Adipocyte (in vitro differentiated cells): Measurements from ENCODE around the gene ITM2B.
"Not testable (repeated sequence)": the region's sequence is repeated elsewhere in the genome, so short reads cannot be mapped to it uniquely, and the experiment has no call there.

Experiments
- DNase-seq: peaks from one replicate; pipeline ENCODE4 v3.0.0-alpha.2; 2015; ENCODE audit warnings: low read depth
- H3K27me3 ChIP-seq: replicated peaks from 2 replicates; pipeline ENCODE4 v1.7.0; 2013; ENCODE audit warnings: mild to moderate bottlenecking, low read length, moderate library complexity; ENCODE audit not compliant: control insufficient read depth, insufficient read depth
- H3K36me3 ChIP-seq: 2 replicates; pipeline ENCODE4 v1.7.0; 2013; ENCODE audit warnings: low read length, mild to moderate bottlenecking, moderate library complexity; ENCODE audit not compliant: control insufficient read depth, insufficient read depth, severe bottlenecking
- H3K4me1 ChIP-seq: 2 replicates; pipeline ENCODE4 v1.7.0; 2013; ENCODE audit warnings: mild to moderate bottlenecking, low read length, moderate library complexity; ENCODE audit not compliant: control insufficient read depth, insufficient read depth
- H3K4me3 ChIP-seq: 2 replicates; pipeline ENCODE4 v1.7.0; 2013; ENCODE audit warnings: mild to moderate bottlenecking, low read length, moderate library complexity
- H3K9ac ChIP-seq: 2 replicates; pipeline ENCODE4 v1.7.0; 2013; ENCODE audit warnings: mild to moderate bottlenecking, low read length, moderate library complexity
- H3K9me3 ChIP-seq: 2 replicates; pipeline ENCODE4 v1.7.0; 2013; ENCODE audit warnings: mild to moderate bottlenecking, low read length, moderate library complexity; ENCODE audit not compliant: control insufficient read depth

Gene ITM2B

DNA sequence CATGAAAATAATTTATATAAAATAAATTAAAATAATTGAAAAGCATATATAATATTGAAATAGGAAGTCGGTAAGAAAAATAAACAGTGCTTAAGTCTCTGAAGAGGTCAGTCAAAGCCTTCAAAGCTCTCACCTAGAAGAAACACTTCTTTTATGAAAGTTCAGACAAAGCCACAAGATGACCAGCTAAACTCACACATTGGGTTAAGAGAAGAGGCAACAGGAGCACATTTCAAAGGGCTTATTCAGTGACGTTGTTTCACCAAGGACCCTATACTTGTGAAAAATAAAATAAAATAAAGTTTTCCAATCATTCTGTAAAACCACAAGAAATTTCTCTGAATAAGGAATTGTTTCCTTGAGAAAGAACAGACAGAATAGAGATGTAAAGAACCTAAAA is 2.5 kb upstream of the ITM2B start:
- Histone ChIP-seq H3K36me3 (no peaks in the 10 kb centered on the region), H3K9ac (peak overlapping the region; percentile 55), H3K4me1 (peaks cover 28% of the 10 kb centered on the region), H3K27me3 (no peaks in the 10 kb centered on the region), H3K9me3 (no peaks in the 10 kb centered on the region), H3K4me3 (peak overlapping the region; percentile 67)
- no peak for DNase-seq

GRCh38 chr13:48231080-48231479 is 1.9 kb upstream of the ITM2B start:
- Histone ChIP-seq H3K4me3 (peak overlapping the region; percentile 67), H3K9me3 (no peaks in the 10 kb centered on the region), H3K4me1 (peaks cover 34% of the 10 kb centered on the region), H3K27me3 (no peaks in the 10 kb centered on the region), H3K9ac (peak overlapping the region; percentile 55), H3K36me3 (no peaks in the 10 kb centered on the region)
- no peak for DNase-seq

DNA sequence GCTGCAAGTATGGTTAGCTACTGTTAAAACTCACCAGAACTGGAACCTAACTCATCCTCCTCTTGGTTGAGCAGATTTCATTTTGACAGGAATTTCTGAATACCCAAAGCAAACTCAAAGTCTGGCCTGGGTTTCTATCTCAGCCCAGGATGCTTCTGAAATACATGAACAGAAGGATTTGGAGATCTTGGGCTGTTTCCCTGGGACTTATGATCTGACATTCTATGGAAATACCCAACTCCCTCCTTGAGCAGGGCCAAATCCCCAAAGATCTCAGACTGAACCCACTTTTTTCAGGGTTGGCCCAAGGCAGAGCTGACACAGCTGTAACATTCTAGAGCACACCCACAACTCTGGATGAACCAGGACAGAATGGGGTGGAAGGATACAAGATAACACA is 1.1 kb upstream of the ITM2B start:
- peaks cover 42% of the 10 kb centered on the region for H3K4me1 ChIP-seq
- H3K4me3 ChIP-seq, result peak overlapping the region; percentile 98
- DNase-seq, result no peak
- no peak overlapping the region for H3K9ac ChIP-seq
- H3K36me3 ChIP-seq, result no peaks in the 10 kb centered on the region
- H3K27me3 ChIP-seq, result no peaks in the 10 kb centered on the region
- no peaks in the 10 kb centered on the region for H3K9me3 ChIP-seq

DNA sequence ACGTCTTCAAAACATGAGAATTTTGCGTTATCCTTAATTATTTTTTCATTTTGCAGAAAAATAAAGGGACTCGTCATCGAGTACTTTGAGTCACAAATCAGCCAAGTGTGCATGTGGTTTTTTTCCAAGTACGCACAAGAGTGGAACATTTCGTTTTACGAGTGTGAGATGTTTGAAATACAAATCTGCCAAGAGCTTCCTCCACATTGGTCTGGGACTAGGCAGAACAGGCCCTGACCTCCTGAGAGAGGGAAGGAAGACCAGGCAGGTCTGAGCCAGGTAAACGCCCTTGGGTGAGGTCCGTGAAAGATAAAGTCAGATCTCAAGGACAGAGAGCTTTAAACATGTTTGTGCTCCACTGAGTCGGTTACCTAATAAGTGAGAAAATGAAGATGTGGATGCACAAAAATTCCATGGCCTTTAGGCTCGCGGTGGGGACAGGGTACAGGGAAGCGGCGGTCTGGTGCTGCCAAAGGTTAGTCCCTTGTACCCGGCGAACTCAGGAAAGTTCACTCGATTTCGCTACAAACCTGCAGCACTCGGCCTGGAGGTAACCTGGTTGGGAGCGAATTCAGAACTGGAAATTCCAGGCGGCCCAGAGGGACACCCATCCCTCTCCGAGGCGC is 473 bp upstream of the ITM2B start:
- Histone ChIP-seq H3K27me3 (no peaks in the 10 kb centered on the region), H3K9me3 (no peaks in the 10 kb centered on the region), H3K4me3 (peak overlapping the region; percentile 98), H3K36me3 (no peaks in the 10 kb centered on the region), H3K9ac (peak overlapping the region; percentile 79), H3K4me1 (peaks cover 48% of the 10 kb centered on the region)
- DNase-seq, result no peak

- peak overlapping the region; percentile 98 for H3K9ac ChIP-seq
- H3K4me1 ChIP-seq, result peaks cover 58% of the 10 kb centered on the region
- no peaks in the 10 kb centered on the region for H3K9me3 ChIP-seq
- H3K27me3 ChIP-seq, result no peaks in the 10 kb centered on the region
- peak overlapping the region; percentile 98 for H3K4me3 ChIP-seq
- DNase-seq, result peak; percentile 77
- H3K36me3 ChIP-seq, result peaks cover under 1% of the 10 kb centered on the region
These were observed 983 bp downstream of the ITM2B start for GRCh38 chr13:48233889-48234488.

- Histone ChIP-seq H3K36me3 (peaks cover 7% of the 10 kb centered on the region), H3K4me3 (peak overlapping the region; percentile 98), H3K9me3 (no peaks in the 10 kb centered on the region), H3K9ac (peak overlapping the region; percentile 98), H3K4me1 (peaks cover 62% of the 10 kb centered on the region), H3K27me3 (no peaks in the 10 kb centered on the region)
- DNase-seq, result peak; percentile 69
These were observed 1.7 kb downstream of the ITM2B start for GRCh38 chr13:48234566-48235340.

DNA sequence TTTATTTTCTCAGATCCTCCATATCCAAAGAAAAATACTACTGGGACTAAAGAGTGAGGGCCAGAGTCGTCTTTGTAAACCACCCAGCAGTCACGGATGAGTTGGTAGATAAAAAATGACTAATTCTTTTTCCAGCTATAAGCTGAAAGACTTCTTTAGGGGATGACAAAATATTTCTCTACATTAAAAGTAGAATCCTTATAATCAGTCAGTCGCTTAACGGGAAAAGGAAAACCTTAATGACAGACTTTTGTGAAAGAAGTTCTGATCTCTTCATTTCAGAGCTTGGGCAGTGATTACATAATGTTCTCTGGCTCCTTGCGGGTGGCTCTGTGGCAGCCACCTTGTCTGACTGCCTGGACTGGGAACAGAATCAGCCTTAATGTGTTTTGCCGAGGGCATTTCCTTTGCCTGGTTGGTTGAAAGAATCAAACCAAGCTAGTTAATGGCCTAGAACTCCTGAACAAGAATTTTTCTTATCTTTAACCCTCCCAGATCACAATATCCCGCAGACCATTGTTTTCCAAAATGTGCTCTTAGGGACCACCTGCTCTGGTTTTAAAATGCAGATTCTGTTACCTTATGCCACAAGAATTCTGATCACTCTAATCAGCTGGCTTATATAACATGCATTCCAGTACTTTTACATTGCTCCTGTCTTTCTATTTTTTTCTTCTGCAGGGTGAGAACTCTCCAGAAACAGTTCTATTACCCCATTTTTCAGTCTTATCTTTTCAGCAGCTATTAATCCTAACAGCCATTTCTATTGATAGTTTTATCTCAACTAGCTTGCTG is 2.5 kb downstream of the ITM2B start:
- H3K4me1 ChIP-seq, result peaks cover 68% of the 10 kb centered on the region
- DNase-seq, result peak; percentile 57
- H3K9me3 ChIP-seq, result no peaks in the 10 kb centered on the region
- no peaks in the 10 kb centered on the region for H3K27me3 ChIP-seq
- H3K36me3 ChIP-seq, result peaks cover 14% of the 10 kb centered on the region
- H3K4me3 ChIP-seq, result peak overlapping the region; percentile 98
- peak overlapping the region; percentile 98 for H3K9ac ChIP-seq

GRCh38 chr13:48236528-48237353 is 3.7 kb downstream of the ITM2B start:
- Histone ChIP-seq H3K36me3 (peaks cover 22% of the 10 kb centered on the region), H3K4me3 (peak overlapping the region; percentile 98), H3K9ac (peak overlapping the region; percentile 98), H3K4me1 (peaks cover 56% of the 10 kb centered on the region), H3K27me3 (no peaks in the 10 kb centered on the region), H3K9me3 (no peaks in the 10 kb centered on the region)
- peak; percentile 38 for DNase-seq

GRCh38 chr13:48239369-48239768 is 6.4 kb downstream of the ITM2B start:
- H3K27me3 ChIP-seq, DNase-seq, H3K9me3 ChIP-seq: not testable (repeated sequence)
- H3K4me3 ChIP-seq, result peak overlapping the region; percentile 41
- peaks cover 37% of the 10 kb centered on the region for H3K36me3 ChIP-seq
- H3K4me1 ChIP-seq, result peaks cover 46% of the 10 kb centered on the region
- H3K9ac ChIP-seq, result peak overlapping the region; percentile 40

DNA sequence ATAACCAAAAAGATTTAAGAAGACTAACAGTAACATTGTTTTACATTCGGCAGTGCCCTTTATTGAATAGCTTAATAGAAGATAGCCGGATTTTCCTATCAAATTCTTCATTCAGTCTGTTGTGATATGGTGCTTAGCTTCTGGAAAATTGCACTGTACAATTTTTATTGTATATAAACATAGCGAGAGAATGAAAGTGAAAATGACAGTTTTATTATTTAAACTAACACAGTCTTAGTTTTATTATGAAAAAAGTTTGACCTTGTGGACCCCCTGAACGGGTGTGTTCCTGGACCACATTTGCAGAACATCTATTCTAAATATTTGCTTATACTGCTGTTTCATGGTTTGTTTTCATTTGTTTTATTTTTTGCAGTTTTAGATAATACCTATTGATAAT is 8.6 kb downstream of the ITM2B start:
- no peak overlapping the region for H3K9ac ChIP-seq
- peaks cover 30% of the 10 kb centered on the region for H3K4me1 ChIP-seq
- H3K27me3 ChIP-seq, result no peaks in the 10 kb centered on the region
- H3K4me3 ChIP-seq, result no peak overlapping the region
- H3K36me3 ChIP-seq, result peaks cover 45% of the 10 kb centered on the region
- no peak for DNase-seq
- no peaks in the 10 kb centered on the region for H3K9me3 ChIP-seq
